A673 (cell line): Measurements from ENCODE around the gene SFSWAP.

Experiments
- CTCF ChIP-seq: fragments of 300-800, 200-600 bp; sonication (generic); conservative IDR thresholded peaks from 2 replicates; pipeline ENCODE4 v1.5.1; 2017; ENCODE audit warnings: low read depth, mild to moderate bottlenecking, antibody characterized with exemption, low read length, moderate library complexity, mixed read lengths
- EZH2 ChIP-seq: fragments of 200-600 bp; sonication (generic); IDR thresholded peaks from 2 replicates; pipeline ENCODE4 v1.6.1; 2017; ENCODE audit warnings: borderline replicate concordance, low read depth, mild to moderate bottlenecking, mixed read lengths, antibody characterized with exemption, low read length; ENCODE audit not compliant: poor library complexity, severe bottlenecking

DNA sequence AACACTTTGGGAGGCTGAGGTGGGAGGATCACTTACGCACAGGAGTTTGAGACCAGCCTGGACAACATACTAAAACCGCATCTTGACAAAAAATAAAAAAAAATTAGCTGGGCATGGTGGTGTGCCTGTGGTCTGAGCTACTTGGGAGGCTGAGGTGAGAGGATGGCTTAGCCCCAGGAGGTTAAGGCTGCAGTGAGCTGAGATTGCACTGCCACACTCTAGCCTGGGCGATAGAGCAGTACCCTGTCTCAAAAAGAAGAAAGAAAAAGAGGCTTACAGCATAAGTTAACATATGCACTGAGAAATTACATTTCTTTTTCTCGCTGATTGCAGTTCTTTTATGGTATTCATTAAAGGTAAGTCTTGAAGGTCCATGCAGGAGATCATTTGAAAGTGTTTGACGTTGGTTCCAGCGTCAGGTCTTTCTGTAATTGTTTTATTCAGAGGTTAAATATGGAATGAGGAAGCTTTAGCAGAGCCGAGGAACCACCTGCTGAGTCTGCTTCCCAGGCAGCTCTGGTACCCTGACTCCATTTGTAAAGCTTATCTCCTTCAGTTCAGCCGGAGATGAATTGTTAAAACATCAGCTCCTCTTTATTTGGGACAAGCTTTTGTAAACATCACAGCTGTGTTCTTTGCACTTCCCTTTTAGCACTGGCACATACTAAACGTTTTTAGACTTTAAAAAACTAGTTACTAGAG lies 18.5 kb downstream of the SFSWAP start:
- TF ChIP-seq CTCF (no peak), EZH2 (no peak)
